Psoas muscle (tissue), 8 donors: Measurements from ENCODE around the gene ATP5PO. TPM values are rescaled to one million over a fixed set of nuclear protein-coding genes. Genes with fewer than 3 reads are reported as not detected.
A peak's percentile ranks its signal among the peaks of the same experiment; 100 is the strongest.
"Not testable (repeated sequence)": the region's sequence is repeated elsewhere in the genome, so short reads cannot be mapped to it uniquely, and the experiment has no call there.

ENCODE experiments used
- ATAC-seq, 4 donors: fragments of 200-7000 bp; cut with Tn5 transposase; one replicate each; pipeline ENCODE4 v1.9.1; 2020; ENCODE audit warnings: moderate library complexity in 3 of 4, mild to moderate bottlenecking in 2 of 4
- DNase-seq, 2 donors: peaks; one replicate each; pipeline ENCODE4 v3.0.0-alpha.2; 2020
- H3K27ac ChIP-seq: fragments of 200-600 bp; one replicate; pipeline ENCODE4 v1.8.0; 2022
- H3K27me3 ChIP-seq, 3 donors: fragments of 200-600 bp in 1 of 3; one replicate each; pipeline versions ENCODE4 v1.6.1 to v1.8.0; 2013 to 2022; ENCODE audit warnings: low read length in 2 of 3, mild to moderate bottlenecking in 2 of 3, moderate library complexity in 1 of 3; ENCODE audit not compliant: insufficient read depth in 3 of 3
- H3K36me3 ChIP-seq, 2 donors: fragments of 200-600 bp in 1 of 2; one replicate each; pipeline versions ENCODE4 v1.6.1 to v1.8.0; 2013 to 2022; ENCODE audit warnings: low read depth in 1 of 2, mild to moderate bottlenecking in 1 of 2, moderate library complexity in 1 of 2; ENCODE audit not compliant: insufficient read depth in 1 of 2
- H3K4me1 ChIP-seq: fragments of 200-600 bp; one replicate; pipeline ENCODE4 v1.8.0; 2022
- H3K4me3 ChIP-seq: fragments of 200-600 bp; one replicate; pipeline ENCODE4 v1.8.0; 2022; ENCODE audit warnings: mild to moderate bottlenecking
- H3K9me3 ChIP-seq: fragments of 200-600 bp; one replicate; pipeline ENCODE4 v1.8.0; 2022
- WGBS, 3 donors: extraction: QIAGEN DNeasy Blood & Tissue Kit; methylation state at CpG; one replicate each; pipeline versions ENCODE4 v1.1.6 to v1.1.7; 2013; 5-methylcytosine and 5-hydroxymethylcytosine counted together
- intact Hi-C, 2 donors: fragments of 100-400 bp; cut with DNase I; formaldehyde crosslinking; loops; one replicate each; pipeline versions ENCODE4 v1.11.0 to v1.14.2; 2022
- polyA plus RNA-seq, 3 donors: library from polyadenylated mRNA; stranded (reverse); fragments of 200-250 nt; gene quantifications; one replicate each; pipeline ENCODE4 v1.2.3, GENCODE V29; 2013
- total RNA-seq, 4 donors: library from RNA; stranded (reverse); fragmentation: NEBNext Ultra II Directional in 2 of 4; extraction: Animal tissue kit (Norgen Biotek cat#: 25700) in 2 of 4; gene quantifications; one replicate each; pipeline versions ENCODE4 v1.2.1 to v1.2.4, GENCODE V29; 2021 to 2023
- TF ChIP-seq, protein P1 (sequence below): fragments of 200-600 bp; IDR thresholded peaks from one replicate; pipeline ENCODE4 v1.8.0; 2022; ENCODE audit warnings: antibody characterized with exemption
- donor health status: healthy with polysubstance abuse.
- donor health status: DM: no; HTN: no; CAD: no; lungs with moderate emphysema.
- donor health status: Bipolar disorder and iron deficiency.
- donor health status: healthy.
- donor health status: DM: yes; HTN: yes; CAD: no.
- donor health status: DM: no; HTN: no; CAD: no.
- donor health status: DM: no; HTN: no; CAD: no.
- donor health status: DM: yes; HTN: yes; CAD: no.

Gene ATP5PO
- total and polyA plus RNA-seq, 7 donors = 294 to 680 (median 473) TPM

DNA sequence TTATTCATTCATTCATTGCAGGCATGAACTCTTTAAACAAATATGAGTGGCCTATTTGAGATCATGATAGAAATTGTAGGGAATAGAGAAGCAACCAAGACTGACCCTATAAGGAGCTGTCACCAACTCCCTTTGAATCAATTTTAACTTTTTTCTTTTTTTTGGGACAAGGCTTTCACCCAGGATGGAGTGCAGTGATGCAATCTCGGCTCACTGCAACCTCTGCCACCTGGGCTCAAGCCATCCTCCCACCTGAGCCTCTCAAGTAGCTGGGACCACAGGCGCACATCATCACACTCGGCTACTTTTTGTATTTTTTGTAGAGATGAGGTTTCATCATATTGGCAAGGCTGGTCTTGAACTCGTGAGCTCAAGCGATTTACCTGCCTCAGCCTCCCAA, 17.1 kb upstream of the ATP5PO start:
- Histone ChIP-seq H3K9me3 (no peaks in the 10 kb centered on the region), H3K4me3 (peak overlapping the region; percentile 63), H3K36me3 (no peaks in the 10 kb centered on the region), H3K27ac (no peak overlapping the region), H3K27me3 (no peaks in the 10 kb centered on the region), H3K4me1 (peaks cover 5% of the 10 kb centered on the region)
- intact Hi-C loops = loop anchor here in 1 of 2 donors (10.0 kb wide), 1 partner anchor 382 kb away; no protein-coding TSS in a partner anchor
- DNase-seq = no peak
- no peak for ATAC-seq
- TF ChIP-seq, protein P1, sequence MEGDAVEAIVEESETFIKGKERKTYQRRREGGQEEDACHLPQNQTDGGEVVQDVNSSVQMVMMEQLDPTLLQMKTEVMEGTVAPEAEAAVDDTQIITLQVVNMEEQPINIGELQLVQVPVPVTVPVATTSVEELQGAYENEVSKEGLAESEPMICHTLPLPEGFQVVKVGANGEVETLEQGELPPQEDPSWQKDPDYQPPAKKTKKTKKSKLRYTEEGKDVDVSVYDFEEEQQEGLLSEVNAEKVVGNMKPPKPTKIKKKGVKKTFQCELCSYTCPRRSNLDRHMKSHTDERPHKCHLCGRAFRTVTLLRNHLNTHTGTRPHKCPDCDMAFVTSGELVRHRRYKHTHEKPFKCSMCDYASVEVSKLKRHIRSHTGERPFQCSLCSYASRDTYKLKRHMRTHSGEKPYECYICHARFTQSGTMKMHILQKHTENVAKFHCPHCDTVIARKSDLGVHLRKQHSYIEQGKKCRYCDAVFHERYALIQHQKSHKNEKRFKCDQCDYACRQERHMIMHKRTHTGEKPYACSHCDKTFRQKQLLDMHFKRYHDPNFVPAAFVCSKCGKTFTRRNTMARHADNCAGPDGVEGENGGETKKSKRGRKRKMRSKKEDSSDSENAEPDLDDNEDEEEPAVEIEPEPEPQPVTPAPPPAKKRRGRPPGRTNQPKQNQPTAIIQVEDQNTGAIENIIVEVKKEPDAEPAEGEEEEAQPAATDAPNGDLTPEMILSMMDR = no peak
- WGBS, 3 donors = 90 to 100% (median 96%) methylated on average over 5 of the region's 5 CpGs

DNA sequence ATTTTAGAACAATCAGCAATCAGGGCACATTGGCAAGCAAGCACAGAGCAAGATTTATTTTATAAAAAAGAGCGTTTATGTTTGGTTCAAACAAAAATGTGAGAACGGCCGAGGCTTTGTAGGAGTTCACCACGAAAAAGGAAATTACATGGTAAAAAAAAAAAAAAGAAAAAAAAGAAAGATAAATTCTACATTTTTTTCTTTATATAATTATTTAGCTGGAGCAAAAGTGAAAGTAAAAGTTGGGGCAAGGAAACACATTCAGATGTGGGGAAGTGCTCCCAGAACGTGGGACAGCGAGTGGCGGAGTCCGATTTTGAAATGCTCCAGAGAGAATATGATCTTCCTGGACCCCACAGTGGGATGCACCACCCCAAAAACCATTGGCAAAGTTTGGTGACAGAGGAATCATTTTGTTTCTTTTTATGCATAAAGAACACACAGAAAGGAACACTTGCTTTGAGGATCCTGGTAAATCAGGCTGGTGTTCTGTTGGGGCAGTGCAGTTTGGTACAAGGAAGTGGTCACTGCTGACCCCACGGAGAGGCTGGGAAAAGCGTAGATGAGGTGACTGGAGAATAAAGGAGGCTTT, 16.3 kb upstream of the ATP5PO start:
- Histone ChIP-seq H3K27me3 (no peaks in the 10 kb centered on the region), H3K4me1 (peaks cover 5% of the 10 kb centered on the region), H3K9me3 (no peaks in the 10 kb centered on the region), H3K36me3 (no peaks in the 10 kb centered on the region), H3K4me3 (peak overlapping the region; percentile 63), H3K27ac (no peak overlapping the region)
- DNase-seq = no peak
- TF ChIP-seq, protein P1 = no peak
- intact Hi-C loops = loop anchor here in 1 of 2 donors (10.0 kb wide), 1 partner anchor 383 kb away; no protein-coding TSS in a partner anchor
- peak in 3 of 4 donors; percentile 42 to 67 (median 46) for ATAC-seq
- 22 to 47% (median 32%) methylated on average over 10 of the region's 10 CpGs for WGBS, 3 donors

DNA sequence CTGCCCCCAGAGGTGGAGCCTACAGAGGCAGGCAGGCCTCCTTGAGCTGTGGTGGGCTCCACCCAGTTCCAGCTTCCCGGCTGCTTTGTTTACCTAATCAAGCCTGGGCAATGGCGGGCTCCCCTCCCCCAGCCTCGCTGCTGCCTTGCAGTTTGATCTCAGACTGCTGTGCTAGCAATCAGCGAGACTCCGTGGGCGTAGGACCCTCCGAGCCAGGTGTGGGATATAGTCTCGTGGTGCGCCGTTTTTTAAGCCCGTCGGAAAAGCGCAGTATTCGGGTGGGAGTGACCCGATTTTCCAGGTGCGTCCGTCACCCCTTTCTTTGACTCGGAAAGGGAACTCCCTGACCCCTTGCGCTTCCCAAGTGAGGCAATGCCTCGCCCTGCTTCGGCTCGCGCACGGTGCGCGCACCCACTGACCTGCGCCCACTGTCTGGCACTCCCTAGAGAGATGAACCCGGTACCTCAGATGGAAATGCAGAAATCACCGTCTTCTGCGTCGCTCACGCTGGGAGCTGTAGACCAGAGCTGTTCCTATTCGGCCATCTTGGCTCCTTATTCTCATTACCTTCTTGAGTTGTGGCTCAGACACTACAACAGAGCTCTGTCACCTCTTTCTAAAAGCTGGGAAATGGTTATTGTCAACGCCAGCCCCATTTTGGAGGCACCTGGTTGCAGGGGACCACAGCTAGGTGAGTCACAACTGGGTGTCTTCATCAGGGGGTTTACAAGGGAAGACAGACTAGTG, 15.6 kb upstream of the ATP5PO start:
- not testable (repeated sequence) for H3K27ac ChIP-seq, H3K4me1 ChIP-seq, H3K27me3 ChIP-seq, H3K9me3 ChIP-seq, DNase-seq, H3K36me3 ChIP-seq
- ATAC-seq = peak in 1 of 4 donors; percentile 45
- peak overlapping the region; percentile 63 for H3K4me3 ChIP-seq
- WGBS, 3 donors = 75 to 87% (median 77%) methylated on average over 6 to 7 of the region's 34 CpGs
- intact Hi-C loops = loop anchor here in 1 of 2 donors (10.0 kb wide), 1 partner anchor 384 kb away; no protein-coding TSS in a partner anchor

DNA sequence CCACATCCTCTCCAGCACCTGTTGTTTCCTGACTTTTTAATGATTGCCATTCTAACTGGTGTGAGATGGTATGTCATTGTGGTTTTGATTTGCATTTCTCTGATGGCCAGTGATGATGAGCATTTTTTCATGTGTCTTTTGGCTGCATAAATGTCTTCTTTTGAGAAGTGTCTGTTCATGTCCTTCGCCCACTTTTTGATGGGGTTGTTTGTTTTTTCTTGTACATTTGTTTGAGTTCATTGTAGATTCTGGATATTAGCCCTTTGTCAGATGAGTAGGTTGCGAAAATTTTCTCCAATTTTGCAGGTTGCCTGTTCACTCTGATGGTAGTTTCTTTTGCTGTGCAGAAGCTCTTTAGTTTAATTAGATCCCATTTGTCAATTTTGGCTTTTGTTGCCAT, 10.6 kb upstream of the ATP5PO start:
- DNase-seq, H3K36me3 ChIP-seq, ATAC-seq, H3K4me3 ChIP-seq, H3K4me1 ChIP-seq, intact Hi-C loops, H3K27me3 ChIP-seq, H3K27ac ChIP-seq, H3K9me3 ChIP-seq: not testable (repeated sequence)
- WGBS, 3 donors = 89 to 100% (median 89%) methylated on average over 1 to 2 of the region's 2 CpGs

DNA sequence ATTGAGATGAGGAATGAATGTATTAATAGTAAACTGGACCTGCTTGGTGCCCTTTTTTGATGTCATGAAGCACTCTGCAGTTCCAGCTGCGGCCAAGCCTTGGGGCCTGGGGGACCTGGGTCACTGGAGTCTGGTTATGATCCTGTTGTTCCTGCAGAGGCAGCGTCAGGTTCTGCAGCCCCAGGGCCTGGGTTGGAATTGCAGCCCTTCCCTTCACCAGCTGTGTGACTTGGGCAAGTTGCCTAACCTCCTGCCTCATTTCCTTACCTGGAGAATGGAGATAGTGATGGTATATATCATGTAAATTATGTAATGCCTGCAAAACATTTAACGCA, 9.1 kb upstream of the ATP5PO start:
- Histone ChIP-seq H3K27me3 (no peaks in the 10 kb centered on the region), H3K4me1 (no peaks in the 10 kb centered on the region), H3K36me3 (no peaks in the 10 kb centered on the region), H3K4me3 (no peak overlapping the region), H3K9me3 (no peaks in the 10 kb centered on the region), H3K27ac (no peak overlapping the region)
- TF ChIP-seq, protein P1 = no peak
- ATAC-seq (peak in 3 of 4 donors; percentile 9 to 22 (median 21)), DNase-seq (no peak)
- 67 to 79% (median 78%) methylated on average over 3 of the region's 3 CpGs for WGBS, 3 donors
- intact Hi-C loops = loop anchor here in 1 of 2 donors (5.0 kb wide), 2 partner anchors 278 to 708 kb away; no protein-coding TSS in a partner anchor
